Mesendoderm (in vitro differentiated cells): Measurements from ENCODE around the gene TMEM229B.

Source experiments
- DNase-seq: peaks from one replicate; pipeline ENCODE4 v3.0.0; 2013
- H2AK5ac ChIP-seq: 2 replicates; pipeline ENCODE4 v1.6.1; 2013; ENCODE audit warnings: low read length, inconsistent platforms
- H2BK120ac ChIP-seq: 2 replicates; pipeline ENCODE4 v1.6.1; 2013; ENCODE audit warnings: low read depth, mild to moderate bottlenecking, low read length, moderate library complexity, mixed read lengths
- H2BK15ac ChIP-seq: replicated peaks from 2 replicates; pipeline ENCODE4 v1.6.1; 2013; ENCODE audit warnings: low read depth, mild to moderate bottlenecking, moderate library complexity
- H2BK5ac ChIP-seq: 2 replicates; pipeline ENCODE4 v1.6.1; 2013; ENCODE audit warnings: low read length, inconsistent platforms
- H3K18ac ChIP-seq: 2 replicates; pipeline ENCODE4 v1.6.1; 2013; ENCODE audit warnings: mild to moderate bottlenecking, low read length, mixed read lengths
- H3K23ac ChIP-seq: one replicate; pipeline ENCODE4 v1.6.1; 2013; ENCODE audit warnings: low read length
- H3K27ac ChIP-seq: 2 replicates; pipeline ENCODE4 v1.5.1; 2013; ENCODE audit warnings: low read depth, mild to moderate bottlenecking, inconsistent platforms, low read length, moderate library complexity
- H3K27me3 ChIP-seq: 2 replicates; pipeline ENCODE4 v1.6.1; 2013; ENCODE audit warnings: low read length, control low read depth, mild to moderate bottlenecking, inconsistent platforms; ENCODE audit not compliant: insufficient read depth, poor library complexity
- H3K36me3 ChIP-seq: 2 replicates; pipeline ENCODE4 v1.6.1; 2013; ENCODE audit warnings: low read length, inconsistent platforms; ENCODE audit not compliant: control insufficient read depth, insufficient read depth
- H3K4ac ChIP-seq: one replicate; pipeline ENCODE4 v1.6.1; 2013; ENCODE audit warnings: low read depth, mild to moderate bottlenecking, low read length, moderate library complexity
- H3K4me1 ChIP-seq: 2 replicates; pipeline ENCODE4 v1.6.1; 2013; ENCODE audit warnings: low read depth, low read length, inconsistent platforms; ENCODE audit not compliant: control insufficient read depth
- H3K4me2 ChIP-seq: 2 replicates; pipeline ENCODE4 v1.6.1; 2013; ENCODE audit warnings: low read length
- H3K4me3 ChIP-seq: 2 replicates; pipeline ENCODE4 v1.5.1; 2013; ENCODE audit warnings: mild to moderate bottlenecking, low read length
- H3K56ac ChIP-seq: one replicate; pipeline ENCODE4 v1.6.1; 2013; ENCODE audit warnings: low read length
- H3K79me1 ChIP-seq: 2 replicates; pipeline ENCODE4 v1.6.1; 2013; ENCODE audit warnings: low read length, inconsistent platforms
- H3K79me2 ChIP-seq: 2 replicates; pipeline ENCODE4 v1.6.1; 2013; ENCODE audit warnings: mild to moderate bottlenecking, low read length; ENCODE audit not compliant: control insufficient read depth, insufficient read depth
- H3K9ac ChIP-seq: 2 replicates; pipeline ENCODE4 v1.6.1; 2013; ENCODE audit warnings: low read length, inconsistent platforms
- H4K5ac ChIP-seq: one replicate; pipeline ENCODE4 v1.6.1; 2013; ENCODE audit warnings: low read length
- H4K8ac ChIP-seq: one replicate; pipeline ENCODE4 v1.6.1; 2013; ENCODE audit warnings: low read depth, mild to moderate bottlenecking, control low read depth, low read length, moderate library complexity
- WGBS: extraction: QIAGEN DNeasy Blood & Tissue Kit; methylation state at CpG from one replicate; pipeline ENCODE4 v1.1.7; 2013; ENCODE audit warnings: low lambda C conversion rate, missing lambda C conversion rate; ENCODE audit not compliant: insufficient coverage; ENCODE audit errors: extremely low coverage; 5-methylcytosine and 5-hydroxymethylcytosine counted together

Gene TMEM229B

GRCh38 chr14:67491741-67492507 is 3.4 kb upstream of the TMEM229B start:
- Histone ChIP-seq H3K56ac (peak overlapping the region; percentile 19), H3K4me3 (no peak overlapping the region), H3K79me1 (no peaks in the 10 kb centered on the region), H2AK5ac (no peak overlapping the region), H4K8ac (no peak overlapping the region), H3K27ac (no peak overlapping the region), H3K9ac (no peak overlapping the region), H2BK15ac (no peak overlapping the region), H3K4me2 (no peak overlapping the region), H3K27me3 (no peaks in the 10 kb centered on the region), H3K79me2 (no peaks in the 10 kb centered on the region), H3K4ac (no peak overlapping the region), H2BK120ac (no peak overlapping the region), H3K36me3 (no peaks in the 10 kb centered on the region), H3K23ac (no peak overlapping the region), H3K18ac (no peak overlapping the region), H2BK5ac (no peak overlapping the region), H3K4me1 (peaks cover 7% of the 10 kb centered on the region), H4K5ac (no peak overlapping the region)
- peak; percentile 59 for DNase-seq
- WGBS, result no CpG with 5 or more reads among the region's 9 CpGs

- Histone ChIP-seq H4K5ac (no peak overlapping the region), H3K27ac (no peak overlapping the region), H3K4me2 (no peak overlapping the region), H2BK120ac (no peak overlapping the region), H4K8ac (no peak overlapping the region), H3K36me3 (no peaks in the 10 kb centered on the region), H3K4ac (no peak overlapping the region), H3K18ac (no peak overlapping the region), H2AK5ac (no peak overlapping the region), H3K23ac (no peak overlapping the region), H3K4me3 (no peak overlapping the region), H3K56ac (peak overlapping the region; percentile 28), H2BK15ac (no peak overlapping the region), H3K79me1 (no peaks in the 10 kb centered on the region), H3K9ac (no peak overlapping the region), H3K4me1 (peaks cover 7% of the 10 kb centered on the region), H3K27me3 (no peaks in the 10 kb centered on the region), H2BK5ac (no peak overlapping the region), H3K79me2 (no peaks in the 10 kb centered on the region)
- WGBS, result no CpG with 5 or more reads among the region's 3 CpGs
- peak; percentile 77 for DNase-seq
These were observed 2.8 kb upstream of the TMEM229B start for GRCh38 chr14:67491285-67491684.

GRCh38 chr14:67490196-67490595 is 1.7 kb upstream of the TMEM229B start:
- Histone ChIP-seq H3K4me1 (peaks cover 7% of the 10 kb centered on the region), H3K23ac (no peak overlapping the region), H3K4me2 (no peak overlapping the region), H3K27me3 (no peaks in the 10 kb centered on the region), H3K79me2 (no peaks in the 10 kb centered on the region), H2BK15ac (no peak overlapping the region), H3K4me3 (no peak overlapping the region), H3K79me1 (no peaks in the 10 kb centered on the region), H2BK120ac (no peak overlapping the region), H2BK5ac (no peak overlapping the region), H3K9ac (no peak overlapping the region), H4K8ac (no peak overlapping the region), H3K27ac (no peak overlapping the region), H3K4ac (no peak overlapping the region), H3K36me3 (no peaks in the 10 kb centered on the region), H4K5ac (no peak overlapping the region), H3K18ac (no peak overlapping the region), H2AK5ac (no peak overlapping the region), H3K56ac (no peak overlapping the region)
- no peak for DNase-seq
- WGBS, result no CpG with 5 or more reads among the region's 4 CpGs

GRCh38 chr14:67487332-67487731 is 1.2 kb downstream of the TMEM229B start:
- H3K4me3 ChIP-seq, result no peak overlapping the region

GRCh38 chr14:67486890-67487289 is 1.6 kb downstream of the TMEM229B start:
- Histone ChIP-seq H3K56ac (no peak overlapping the region), H3K27ac (no peak overlapping the region), H2AK5ac (peak overlapping the region; percentile 24), H3K4ac (no peak overlapping the region), H2BK15ac (no peak overlapping the region), H3K4me3 (no peak overlapping the region), H3K36me3 (no peaks in the 10 kb centered on the region), H4K8ac (no peak overlapping the region), H3K9ac (no peak overlapping the region), H3K23ac (no peak overlapping the region), H3K4me2 (no peak overlapping the region), H2BK120ac (no peak overlapping the region), H4K5ac (no peak overlapping the region), H3K79me1 (no peaks in the 10 kb centered on the region), H3K18ac (no peak overlapping the region), H3K27me3 (no peaks in the 10 kb centered on the region), H3K4me1 (peaks cover 6% of the 10 kb centered on the region), H3K79me2 (no peaks in the 10 kb centered on the region), H2BK5ac (no peak overlapping the region)
- WGBS, result no CpG with 5 or more reads among the region's 4 CpGs
- no peak for DNase-seq

More at GRCh38 chr14:67487332-67487731, 1.2 kb downstream of the TMEM229B start:
- Histone ChIP-seq H3K56ac (no peak overlapping the region), H3K4ac (no peak overlapping the region), H3K27me3 (no peaks in the 10 kb centered on the region), H2BK15ac (no peak overlapping the region), H3K4me2 (no peak overlapping the region), H4K5ac (no peak overlapping the region), H3K4me1 (peaks cover 7% of the 10 kb centered on the region), H3K79me2 (no peaks in the 10 kb centered on the region), H3K18ac (no peak overlapping the region), H3K27ac (no peak overlapping the region), H2BK5ac (no peak overlapping the region), H3K36me3 (no peaks in the 10 kb centered on the region), H2BK120ac (no peak overlapping the region), H4K8ac (no peak overlapping the region), H3K9ac (no peak overlapping the region), H3K23ac (no peak overlapping the region), H3K79me1 (no peaks in the 10 kb centered on the region), H2AK5ac (no peak overlapping the region)
- no peak for DNase-seq
- WGBS, result no CpG with 5 or more reads among the region's 4 CpGs
